Activated T-cell treated with anti-CD3 and anti-CD28 coated beads, Interleukin-2, amount 50 U/mL, for 1 hour (primary cell): ENCODE results near the gene IL1RL2.
A peak's percentile ranks its signal among the peaks of the same experiment; 100 is the strongest.

Experiments
- DNase-seq: peaks from one replicate; pipeline ENCODE4 v3.0.0-alpha.2; 2020

The IL1RL2 gene

GRCh38 chr2:102240640-102241370 lies 54.0 kb downstream of the IL1RL2 start:
- DNase-seq: peak; percentile 89

GRCh38 chr2:102241616-102242305 lies 54.9 kb downstream of the IL1RL2 start:
- DNase-seq: no peak

GRCh38 chr2:102245266-102246151 lies 58.7 kb downstream of the IL1RL2 start:
- no peak for DNase-seq

DNA sequence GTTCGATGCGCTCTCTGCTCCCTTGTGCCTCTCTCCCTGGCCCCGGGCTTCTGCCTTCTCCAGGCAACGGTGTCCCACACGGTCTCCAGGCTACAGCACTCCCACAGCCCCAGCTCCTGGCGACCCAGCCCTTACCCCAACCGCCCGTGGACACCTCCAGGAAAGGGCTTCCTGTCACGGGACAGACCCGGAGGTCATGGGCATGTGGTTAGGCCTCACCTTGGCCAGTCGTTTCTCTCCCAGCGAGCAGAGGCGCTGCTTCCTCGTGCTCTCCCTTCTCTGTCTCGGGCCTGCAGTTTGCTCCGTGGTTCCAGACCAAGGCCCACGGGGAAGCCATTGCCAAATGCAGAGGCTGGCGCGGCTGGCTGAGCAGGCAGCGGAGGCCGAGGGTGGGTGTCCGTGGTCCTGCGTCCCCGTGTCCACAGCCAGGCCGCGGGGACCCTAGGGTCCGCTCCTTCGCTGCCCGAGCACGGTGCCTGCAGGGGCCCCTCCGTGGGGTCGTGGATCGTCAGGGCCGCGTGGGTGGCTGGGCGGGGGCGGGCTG lies 63.5 kb downstream of the IL1RL2 start:
- no peak for DNase-seq

GRCh38 chr2:102251042-102251848 lies 64.4 kb downstream of the IL1RL2 start:
- DNase-seq: peak; percentile 72

GRCh38 chr2:102251849-102252203 lies 65.0 kb downstream of the IL1RL2 start:
- no peak for DNase-seq

DNA sequence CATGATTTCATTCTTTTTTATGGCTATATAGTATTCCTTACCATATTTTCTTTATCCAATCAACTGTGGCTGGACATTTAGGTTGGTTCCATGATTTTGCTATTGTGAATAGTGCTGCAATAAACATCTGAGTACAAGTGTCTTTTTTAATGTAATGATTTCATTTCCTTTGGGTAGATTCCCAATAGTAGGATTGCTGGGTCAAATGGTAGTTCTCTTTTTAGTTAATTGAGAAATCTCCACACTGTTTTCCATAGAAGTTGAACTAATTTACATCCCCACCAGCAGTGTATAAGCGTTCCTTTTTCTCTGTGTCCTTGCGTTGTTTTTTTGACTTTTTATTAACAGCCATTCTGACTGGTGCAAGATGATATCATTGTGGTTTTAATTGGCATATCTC lies 65.4 kb downstream of the IL1RL2 start:
- no peak for DNase-seq

DNA sequence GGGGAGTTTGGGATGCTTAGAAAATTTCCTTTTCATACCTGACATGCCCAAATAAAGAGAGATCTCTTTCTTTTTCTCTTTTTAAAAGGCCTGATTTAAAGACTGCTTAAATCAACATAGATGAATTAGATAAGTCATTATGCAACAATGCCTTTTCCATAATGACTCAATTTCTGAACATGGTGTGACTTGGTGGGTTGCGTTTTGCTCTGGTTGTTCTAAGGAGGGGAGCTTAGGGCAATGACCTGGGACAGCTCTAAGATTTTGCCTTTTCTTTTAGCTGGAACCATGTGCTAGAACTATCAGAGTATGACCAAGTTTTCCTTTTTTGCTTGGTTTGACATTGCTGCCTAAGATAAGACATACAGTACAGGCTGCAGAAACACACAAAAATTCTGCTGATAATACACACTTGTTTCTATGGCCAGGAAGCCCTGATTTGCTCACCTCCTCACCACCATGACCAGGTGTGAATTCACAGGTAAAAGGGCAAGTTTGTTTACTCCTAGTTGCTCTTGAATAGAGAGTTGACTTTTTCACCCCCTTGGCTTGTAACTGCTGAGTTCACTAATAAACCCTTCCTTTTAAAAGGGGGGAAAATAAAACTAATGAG lies 66.4 kb downstream of the IL1RL2 start:
- no peak for DNase-seq

DNA sequence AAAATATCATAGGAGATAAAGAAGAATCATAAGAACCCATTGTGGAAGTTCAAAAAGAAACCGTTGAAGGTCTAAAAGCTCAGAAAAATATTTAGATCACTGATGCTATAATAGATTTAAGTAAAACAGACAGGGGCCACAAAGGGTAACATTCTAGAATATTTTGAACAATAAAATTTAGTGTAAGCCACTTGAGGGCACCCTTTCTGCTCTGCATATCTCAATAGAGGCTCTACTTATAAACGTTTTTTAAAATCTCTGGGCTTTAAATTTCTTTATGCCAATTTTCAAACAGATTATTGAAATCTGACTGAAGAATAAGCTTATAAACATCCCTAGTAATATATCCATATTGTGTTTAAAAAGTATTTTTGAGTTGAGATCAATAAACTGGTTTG lies 66.9 kb downstream of the IL1RL2 start:
- no peak for DNase-seq

GRCh38 chr2:102256276-102256675 lies 69.5 kb downstream of the IL1RL2 start:
- DNase-seq: no peak

DNA sequence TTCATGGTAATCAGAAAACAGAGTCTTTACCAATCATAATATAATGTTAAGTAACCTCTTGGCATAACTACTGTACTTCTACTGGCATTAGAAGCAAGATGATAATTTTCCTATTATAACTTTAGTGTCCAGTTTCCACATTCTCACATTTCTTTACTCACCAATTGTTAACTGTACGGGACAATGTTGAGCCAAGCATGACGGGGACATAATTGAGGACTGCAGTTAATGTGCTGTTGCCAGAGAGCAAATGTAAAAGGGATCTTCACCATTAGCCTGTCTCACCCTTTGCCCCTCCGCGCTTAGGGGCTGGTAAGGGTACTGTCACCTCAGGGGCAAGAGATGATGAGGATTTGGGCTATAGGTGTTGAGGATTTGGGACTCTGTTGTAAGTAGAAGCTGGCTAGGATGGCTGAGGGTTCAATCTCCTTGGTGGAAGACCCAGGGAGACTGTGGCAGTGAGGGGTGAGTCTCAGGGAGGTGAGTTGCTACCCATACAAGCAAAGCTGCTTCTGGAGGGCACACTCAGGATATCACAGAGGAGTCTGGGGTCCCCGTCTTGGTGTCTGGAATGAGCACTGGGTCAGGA lies 70.1 kb downstream of the IL1RL2 start:
- DNase-seq: no peak

DNA sequence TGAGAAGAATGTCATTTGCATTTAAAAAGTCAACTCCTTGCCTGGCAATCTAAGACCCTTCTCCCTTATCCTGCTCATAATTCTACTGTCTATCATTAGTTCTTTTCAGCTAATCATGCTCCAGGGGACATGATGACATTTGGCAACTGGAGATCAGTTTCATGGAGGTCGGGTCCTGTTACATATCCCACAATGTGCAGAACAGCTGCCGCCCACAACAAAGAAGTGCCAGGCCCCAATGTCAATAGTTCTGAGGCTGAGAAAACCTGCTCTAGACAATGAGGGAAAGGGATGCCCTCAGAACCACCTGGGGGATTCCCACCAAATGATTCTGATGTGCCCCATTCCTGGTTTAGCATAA lies 71.2 kb downstream of the IL1RL2 start:
- DNase-seq: no peak

GRCh38 chr2:102258386-102259074 lies 71.7 kb downstream of the IL1RL2 start:
- no peak for DNase-seq

DNA sequence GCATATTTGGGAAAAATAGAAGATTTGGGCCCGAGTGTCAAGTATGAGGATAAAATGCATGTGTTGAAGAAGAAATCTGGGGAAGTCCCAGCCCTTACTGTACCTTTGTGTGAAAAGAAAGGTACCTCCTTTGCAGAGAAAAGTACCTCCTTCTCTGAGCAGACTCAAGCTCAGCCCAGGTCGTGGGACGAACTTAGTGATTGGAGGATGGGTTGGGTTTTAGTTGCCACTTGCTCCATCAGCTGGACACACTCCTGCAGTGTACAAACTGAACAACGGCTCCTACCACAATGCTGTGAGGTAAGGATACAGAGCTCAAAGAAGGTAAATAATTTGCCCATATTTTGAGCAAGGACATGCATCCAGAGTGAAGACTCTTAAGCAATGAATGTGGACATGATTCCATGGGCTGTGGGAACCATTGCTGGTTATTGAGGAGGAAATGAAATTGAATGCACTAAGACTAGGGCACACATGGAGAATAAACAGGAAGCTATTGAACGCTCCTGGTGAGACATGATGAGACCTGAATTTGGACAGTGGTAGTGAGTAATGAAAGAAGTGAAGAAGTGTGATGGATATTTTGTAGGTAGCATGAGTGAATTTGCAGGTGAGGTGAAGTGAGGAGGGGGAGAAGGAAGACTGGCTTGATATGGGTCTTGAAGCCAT lies 74.8 kb downstream of the IL1RL2 start:
- no peak for DNase-seq

GRCh38 chr2:102262216-102263129 lies 75.7 kb downstream of the IL1RL2 start:
- no peak for DNase-seq

DNA sequence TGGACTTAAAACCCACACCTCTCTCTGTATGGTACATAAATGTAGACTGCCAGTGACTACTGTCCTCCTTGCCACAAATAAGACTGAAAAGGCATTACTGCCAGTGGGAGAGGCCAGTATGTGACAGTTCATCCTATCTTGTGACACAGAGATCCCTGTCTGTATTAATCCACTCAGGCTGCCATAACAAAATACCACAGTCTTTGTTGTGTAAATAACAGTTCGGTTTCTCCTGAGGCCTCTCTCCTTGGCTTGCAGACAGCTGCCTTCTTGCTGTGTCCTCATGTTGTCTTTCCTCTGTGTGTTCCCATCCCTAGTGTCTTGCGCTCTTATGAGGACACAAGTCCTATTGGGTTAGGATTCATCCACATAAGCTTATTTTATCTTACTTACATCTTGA lies 78.1 kb downstream of the IL1RL2 start:
- DNase-seq: no peak

- DNase-seq: no peak
These were observed 79.4 kb downstream of the IL1RL2 start for GRCh38 chr2:102266204-102266603.

DNA sequence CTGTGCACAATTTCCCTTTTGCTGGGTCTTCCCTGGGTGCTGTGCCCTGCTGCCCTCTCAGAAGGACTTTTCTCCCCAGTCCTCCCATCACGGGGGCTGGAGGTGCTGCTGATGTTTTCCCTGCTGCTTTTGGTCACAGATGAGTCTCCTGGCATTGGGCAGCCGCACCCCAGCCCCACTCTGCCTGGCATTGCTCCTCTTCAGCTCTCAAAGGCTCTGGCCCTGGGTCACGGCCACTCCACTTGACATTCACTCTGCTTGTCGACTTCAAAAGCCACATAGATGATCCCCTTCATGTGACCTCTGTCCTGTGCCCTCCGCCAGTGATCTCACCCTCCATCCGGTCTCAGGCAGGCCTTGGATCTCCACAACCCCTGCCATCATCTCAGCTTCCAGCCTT lies 81.0 kb downstream of the IL1RL2 start:
- DNase-seq: no peak

DNA sequence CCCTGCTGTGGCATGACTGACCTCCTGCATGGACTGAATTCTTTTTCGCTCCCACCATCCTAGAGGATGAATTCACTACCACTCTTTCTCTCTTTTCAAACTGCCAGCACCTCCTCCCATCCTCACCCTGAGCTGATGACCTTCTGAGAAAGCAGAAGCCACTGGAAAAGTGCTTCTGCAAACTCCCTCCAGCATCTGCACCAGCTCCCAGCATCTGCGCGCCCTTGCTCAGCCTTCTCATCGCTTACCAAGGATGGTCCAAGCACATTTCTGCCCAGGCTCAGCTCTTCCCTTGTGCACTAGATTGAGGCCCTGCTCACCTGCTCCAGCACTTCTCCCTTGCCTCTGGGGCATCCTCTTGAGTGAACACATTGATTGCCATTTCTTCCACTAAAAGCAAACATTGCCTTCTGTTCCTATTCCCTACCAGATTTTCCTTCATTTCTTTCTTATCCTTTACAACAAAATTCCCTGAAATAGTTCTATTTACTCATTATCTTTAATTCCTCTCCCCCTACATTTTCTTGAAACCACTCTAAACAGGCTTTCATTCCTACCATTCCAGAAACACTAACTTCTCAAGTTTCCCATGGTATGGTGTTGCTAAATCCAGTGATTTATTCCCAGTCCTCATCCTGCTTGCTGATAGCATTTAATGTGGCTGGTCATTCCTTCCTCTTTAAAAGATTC lies 81.8 kb downstream of the IL1RL2 start:
- DNase-seq: no peak
